ENCODE results near the gene YWHAG. TPM values are rescaled to one million over a fixed set of nuclear protein-coding genes. Genes with fewer than 3 reads are reported as not detected.
"Not testable (repeated sequence)": the region's sequence is repeated elsewhere in the genome, so short reads cannot be mapped to it uniquely, and the experiment has no call there.

YWHAG gene
- total RNA-seq: 10 to 100 TPM; 95.3 to 96.9 TPM

- Mint-ChIP-seq H3K4me1 (ENCODE audit: low read depth) (peaks cover 39% of the 10 kb centered on the region), H3K4me3 (peak within 1 kb of the TSS; percentile 91), H3K9me3 (no peaks in the 10 kb centered on the region), H3K27ac (peak within 1 kb of the TSS; percentile 94), H3K36me3 (ENCODE audit: low read depth) (peaks cover 33% of the 10 kb centered on the region), H3K27me3 (ENCODE audit: low read depth) (no peaks in the 10 kb centered on the region)
- CTCF ChIA-PET: interaction anchor here (0.6 to 1.6 kb wide), 3 partner anchors 39 to 67 kb away, joined by 3 to 6 read pairs (median 3); no protein-coding TSS in a partner anchor
- DNase-seq: peak; percentile 88
- intact Hi-C loops (cut with micrococcal nuclease): loop anchor here (1.0 to 5.0 kb wide), 9 partner anchors 35 to 1179 kb away; partner anchors contain the start of genes MDH2, PTPN12, RHBDD2 and STYXL1
Measured at GRCh38 chr7:76358481-76359110, at the start of gene YWHAG. YWHAG (minus strand) TSS chr7:76358991; CDS start chr7:76358808, 183 bp downstream.

- intact Hi-C loops (cut with micrococcal nuclease): no loop called here
- no peak overlapping the region for H3K4me3 Mint-ChIP-seq
- DNase-seq: no peak
- H3K27ac Mint-ChIP-seq: no peak overlapping the region
- H3K36me3 Mint-ChIP-seq (ENCODE audit: low read depth): no peaks in the 10 kb centered on the region
- no peaks in the 10 kb centered on the region for H3K27me3 Mint-ChIP-seq (ENCODE audit: low read depth)
- CTCF ChIA-PET: interaction anchor here (1.1 kb wide), 1 partner anchor 11 kb away, joined by 3 read pairs; no protein-coding TSS in a partner anchor
- H3K9me3 Mint-ChIP-seq: no peaks in the 10 kb centered on the region
- H3K4me1 Mint-ChIP-seq (ENCODE audit: low read depth): peaks cover 2% of the 10 kb centered on the region
Measured at GRCh38 chr7:76408121-76408560, 49.4 kb upstream of the YWHAG start.

GRCh38 chr7:76407718-76408117, 48.9 kb upstream of the YWHAG start:
- DNase-seq: no peak
- H3K27ac Mint-ChIP-seq: no peak overlapping the region
- intact Hi-C loops (cut with micrococcal nuclease): no loop called here
- no peaks in the 10 kb centered on the region for H3K27me3 Mint-ChIP-seq (ENCODE audit: low read depth)
- no peaks in the 10 kb centered on the region for H3K9me3 Mint-ChIP-seq
- no peaks in the 10 kb centered on the region for H3K36me3 Mint-ChIP-seq (ENCODE audit: low read depth)
- H3K4me1 Mint-ChIP-seq (ENCODE audit: low read depth): peaks cover 2% of the 10 kb centered on the region
- CTCF ChIA-PET: no interaction called here
- no peak overlapping the region for H3K4me3 Mint-ChIP-seq

GRCh38 chr7:76405738-76406137, 46.9 kb upstream of the YWHAG start:
- Mint-ChIP-seq H3K9me3 (no peaks in the 10 kb centered on the region), H3K36me3 (ENCODE audit: low read depth) (no peaks in the 10 kb centered on the region), H3K4me3 (no peak overlapping the region), H3K27me3 (ENCODE audit: low read depth) (no peaks in the 10 kb centered on the region), H3K4me1 (ENCODE audit: low read depth) (peaks cover 2% of the 10 kb centered on the region), H3K27ac (no peak overlapping the region)
- CTCF ChIA-PET: no interaction called here
- DNase-seq: no peak
- intact Hi-C loops (cut with micrococcal nuclease): no loop called here

- Mint-ChIP-seq H3K4me1 (ENCODE audit: low read depth) (peaks cover 4% of the 10 kb centered on the region), H3K4me3 (no peak overlapping the region), H3K36me3 (ENCODE audit: low read depth) (no peaks in the 10 kb centered on the region), H3K9me3 (no peaks in the 10 kb centered on the region), H3K27me3 (ENCODE audit: low read depth) (no peaks in the 10 kb centered on the region), H3K27ac (no peak overlapping the region)
- CTCF ChIA-PET: interaction anchor here (0.6 to 0.9 kb wide), 2 partner anchors 24 to 99 kb away, joined by 3 read pairs; no protein-coding TSS in a partner anchor
- no peak for DNase-seq
- intact Hi-C loops (cut with micrococcal nuclease): no loop called here
Measured at GRCh38 chr7:76403780-76404494, 45.1 kb upstream of the YWHAG start.

GRCh38 chr7:76403097-76403496, 44.3 kb upstream of the YWHAG start:
- intact Hi-C loops (cut with micrococcal nuclease); H3K27me3 Mint-ChIP-seq (ENCODE audit: low read depth); H3K9me3 Mint-ChIP-seq; H3K4me1 Mint-ChIP-seq (ENCODE audit: low read depth); DNase-seq; H3K36me3 Mint-ChIP-seq (ENCODE audit: low read depth); CTCF ChIA-PET; H3K4me3 Mint-ChIP-seq; H3K27ac Mint-ChIP-seq: not testable (repeated sequence)

- Mint-ChIP-seq H3K27ac (no peak overlapping the region), H3K9me3 (no peaks in the 10 kb centered on the region), H3K4me1 (ENCODE audit: low read depth) (peaks cover 16% of the 10 kb centered on the region), H3K27me3 (ENCODE audit: low read depth) (no peaks in the 10 kb centered on the region), H3K4me3 (no peak overlapping the region), H3K36me3 (ENCODE audit: low read depth) (no peaks in the 10 kb centered on the region)
- intact Hi-C loops (cut with micrococcal nuclease): no loop called here
- CTCF ChIA-PET: interaction anchor here (1.2 kb wide), 1 partner anchor 48 kb away, joined by 3 read pairs; no protein-coding TSS in a partner anchor
- DNase-seq: no peak
Measured at GRCh38 chr7:76400248-76400647, 41.5 kb upstream of the YWHAG start.

- intact Hi-C loops (cut with micrococcal nuclease): loop anchor here (2.0 to 10.0 kb wide), 3 partner anchors 33 to 1137 kb away; partner anchors contain the start of gene PTPN12
- Mint-ChIP-seq H3K4me1 (ENCODE audit: low read depth) (peaks cover 23% of the 10 kb centered on the region), H3K27me3 (ENCODE audit: low read depth) (no peaks in the 10 kb centered on the region), H3K4me3 (peak overlapping the region; percentile 77), H3K27ac (peak overlapping the region; percentile 30), H3K9me3 (no peaks in the 10 kb centered on the region), H3K36me3 (ENCODE audit: low read depth) (no peaks in the 10 kb centered on the region)
- CTCF ChIA-PET: no interaction called here
- peak; percentile 86 for DNase-seq
Measured at GRCh38 chr7:76397409-76398183, 38.8 kb upstream of the YWHAG start.

GRCh38 chr7:76396864-76397263, 38.1 kb upstream of the YWHAG start:
- Mint-ChIP-seq H3K27me3 (ENCODE audit: low read depth) (no peaks in the 10 kb centered on the region), H3K36me3 (ENCODE audit: low read depth) (no peaks in the 10 kb centered on the region), H3K4me3 (peak overlapping the region; percentile 77), H3K27ac (peak overlapping the region; percentile 30), H3K4me1 (ENCODE audit: low read depth) (peaks cover 25% of the 10 kb centered on the region), H3K9me3 (no peaks in the 10 kb centered on the region)
- DNase-seq: no peak
- CTCF ChIA-PET: interaction anchor here (0.9 to 1.2 kb wide), 2 partner anchors 37 to 104 kb away, joined by 3 read pairs; no protein-coding TSS in a partner anchor
- intact Hi-C loops (cut with micrococcal nuclease): loop anchor here (2.0 to 10.0 kb wide), 3 partner anchors 32 to 1138 kb away; partner anchors contain the start of gene PTPN12

GRCh38 chr7:76395965-76396726, 37.4 kb upstream of the YWHAG start:
- Mint-ChIP-seq H3K27me3 (ENCODE audit: low read depth) (no peaks in the 10 kb centered on the region), H3K9me3 (no peaks in the 10 kb centered on the region), H3K36me3 (ENCODE audit: low read depth) (no peaks in the 10 kb centered on the region), H3K27ac (no peak overlapping the region), H3K4me3 (no peak overlapping the region), H3K4me1 (ENCODE audit: low read depth) (peaks cover 25% of the 10 kb centered on the region)
- intact Hi-C loops (cut with micrococcal nuclease): loop anchor here (2.0 to 10.0 kb wide), 3 partner anchors 31 to 1139 kb away; partner anchors contain the start of gene PTPN12
- CTCF ChIA-PET: interaction anchor here (0.9 to 1.2 kb wide), 2 partner anchors 36 to 104 kb away, joined by 3 read pairs; no protein-coding TSS in a partner anchor
- no peak for DNase-seq

- not testable (repeated sequence) for DNase-seq; H3K36me3 Mint-ChIP-seq (ENCODE audit: low read depth); H3K9me3 Mint-ChIP-seq; H3K4me3 Mint-ChIP-seq; H3K27me3 Mint-ChIP-seq (ENCODE audit: low read depth); H3K27ac Mint-ChIP-seq
- CTCF ChIA-PET: interaction anchor here (1.2 to 1.3 kb wide), 2 partner anchors 35 to 36 kb away, joined by 3 read pairs; no protein-coding TSS in a partner anchor
- H3K4me1 Mint-ChIP-seq (ENCODE audit: low read depth): peaks cover 25% of the 10 kb centered on the region
- intact Hi-C loops (cut with micrococcal nuclease): loop anchor here (10.0 kb wide), 2 partner anchors 221 to 1139 kb away; partner anchors contain the start of gene PTPN12
Measured at GRCh38 chr7:76395605-76395964, 36.8 kb upstream of the YWHAG start.
